SK-N-SH treated with all-trans-retinoic acid at 6 μM for 48 hours (cell line): ENCODE measurements around the gene CFAP74.

Experiments used
- ESRRG ChIP-seq: fragments of 250-450 bp; sonication (Bioruptor Pico); IDR thresholded peaks from 2 replicates; pipeline ENCODE4 v1.6.1; 2021; ENCODE audit warnings: mild to moderate bottlenecking
- PPARA ChIP-seq: fragments of 250-450 bp; sonication (Bioruptor Pico); IDR thresholded peaks from 2 replicates; pipeline ENCODE4 v1.5.0; 2020; ENCODE audit warnings: mild to moderate bottlenecking, borderline replicate concordance
- RARB ChIP-seq: fragments of 250-450 bp; sonication (Bioruptor Pico); IDR thresholded peaks from 2 replicates; pipeline ENCODE4 v1.8.0; 2021; ENCODE audit warnings: mild to moderate bottlenecking, moderate library complexity
- TCF4 ChIP-seq: fragments of 250-450 bp; sonication (Bioruptor Pico); IDR thresholded peaks from 2 replicates; pipeline ENCODE4 v1.8.0; 2021; ENCODE audit warnings: mild to moderate bottlenecking, moderate library complexity, borderline replicate concordance
- TOX ChIP-seq: fragments of 250-450 bp; sonication (Bioruptor Pico); IDR thresholded peaks from 2 replicates; pipeline ENCODE4 v1.8.0; 2021; ENCODE audit warnings: mild to moderate bottlenecking, moderate library complexity, borderline replicate concordance
- ZC3H10 ChIP-seq: fragments of 250-450 bp; sonication (Bioruptor Pico); IDR thresholded peaks from 2 replicates; pipeline ENCODE4 v1.5.1; 2021; ENCODE audit warnings: mild to moderate bottlenecking, moderate library complexity
- ZFP30 ChIP-seq: fragments of 450-650 bp; formaldehyde crosslinking; IDR thresholded peaks from 2 replicates; pipeline ENCODE4 v1.5.0; 2022; ENCODE audit warnings: mild to moderate bottlenecking, moderate library complexity
- TF ChIP-seq, protein P1 (sequence below): fragments of 250-450 bp; sonication (Bioruptor Pico); IDR thresholded peaks from 2 replicates; pipeline ENCODE4 v1.5.1; 2020; ENCODE audit warnings: low read depth, mild to moderate bottlenecking, moderate library complexity
- TF ChIP-seq, protein P2 (sequence below): fragments of 250-450 bp; sonication (Bioruptor Pico); IDR thresholded peaks from 2 replicates; pipeline ENCODE4 v1.5.1; 2021; ENCODE audit warnings: mild to moderate bottlenecking, moderate library complexity
- TF ChIP-seq, protein P3 (sequence below): fragments of 250-450 bp; sonication (Bioruptor Pico); IDR thresholded peaks from 2 replicates; pipeline ENCODE4 v1.8.0; 2020; ENCODE audit warnings: mild to moderate bottlenecking, moderate library complexity, borderline replicate concordance

DNA sequence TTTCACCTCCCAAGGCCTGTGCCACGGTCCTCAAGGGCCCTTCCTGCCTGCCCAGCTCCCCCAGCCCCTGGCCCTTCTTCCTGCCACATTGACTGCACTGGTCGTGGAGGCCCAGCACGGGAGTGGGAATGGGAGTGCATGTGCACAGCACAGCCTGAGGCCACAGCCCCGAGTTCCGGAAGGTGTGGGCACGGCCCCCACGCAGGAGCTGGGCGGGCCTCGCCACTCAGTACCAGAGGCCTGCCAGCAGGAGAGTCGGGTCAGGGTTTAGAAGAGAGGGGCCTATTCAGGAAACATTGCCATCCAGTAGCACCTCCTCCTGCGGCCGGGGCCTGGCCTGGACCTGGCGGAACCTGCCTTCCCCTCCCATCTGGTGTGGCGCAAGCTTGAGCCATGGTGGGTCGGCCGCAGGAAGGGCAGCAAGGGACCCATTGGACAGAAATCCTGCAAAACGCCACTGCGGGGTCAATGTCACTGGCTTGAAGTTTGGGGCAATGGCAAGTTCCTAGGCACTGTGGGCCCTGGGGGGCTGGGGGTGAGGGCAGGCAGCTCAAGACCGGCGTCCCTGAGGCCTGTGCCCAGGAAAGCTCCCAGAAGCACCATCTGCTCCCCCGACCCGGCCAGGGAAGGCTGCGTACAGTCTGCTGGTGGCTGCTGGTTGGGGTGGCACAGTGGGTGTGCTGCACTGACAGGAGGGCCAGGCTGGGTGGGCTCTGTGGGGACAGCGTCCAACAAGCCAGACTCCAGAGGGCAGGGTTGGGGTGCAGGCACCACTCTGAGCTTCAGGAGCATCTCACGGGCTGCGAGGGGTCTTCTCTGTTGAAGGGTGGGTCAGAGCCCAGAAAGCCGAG lies 82.8 kb downstream of the CFAP74 start:
- TF ChIP-seq, protein P1, sequence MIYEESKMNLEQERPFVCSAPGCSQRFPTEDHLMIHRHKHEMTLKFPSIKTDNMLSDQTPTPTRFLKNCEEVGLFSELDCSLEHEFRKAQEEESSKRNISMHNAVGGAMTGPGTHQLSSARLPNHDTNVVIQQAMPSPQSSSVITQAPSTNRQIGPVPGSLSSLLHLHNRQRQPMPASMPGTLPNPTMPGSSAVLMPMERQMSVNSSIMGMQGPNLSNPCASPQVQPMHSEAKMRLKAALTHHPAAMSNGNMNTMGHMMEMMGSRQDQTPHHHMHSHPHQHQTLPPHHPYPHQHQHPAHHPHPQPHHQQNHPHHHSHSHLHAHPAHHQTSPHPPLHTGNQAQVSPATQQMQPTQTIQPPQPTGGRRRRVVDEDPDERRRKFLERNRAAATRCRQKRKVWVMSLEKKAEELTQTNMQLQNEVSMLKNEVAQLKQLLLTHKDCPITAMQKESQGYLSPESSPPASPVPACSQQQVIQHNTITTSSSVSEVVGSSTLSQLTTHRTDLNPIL (CRISPR knock-in tag) = no peak
- TF ChIP-seq PPARA (CRISPR knock-in tag) (no peak), TCF4 (CRISPR knock-in tag) (no peak), ZFP30 (CRISPR knock-in tag) (no peak), TOX (no peak), ZC3H10 (CRISPR knock-in tag) (no peak), RARB (CRISPR knock-in tag) (no peak), ESRRG (CRISPR knock-in tag) (no peak)
- TF ChIP-seq, protein P2, sequence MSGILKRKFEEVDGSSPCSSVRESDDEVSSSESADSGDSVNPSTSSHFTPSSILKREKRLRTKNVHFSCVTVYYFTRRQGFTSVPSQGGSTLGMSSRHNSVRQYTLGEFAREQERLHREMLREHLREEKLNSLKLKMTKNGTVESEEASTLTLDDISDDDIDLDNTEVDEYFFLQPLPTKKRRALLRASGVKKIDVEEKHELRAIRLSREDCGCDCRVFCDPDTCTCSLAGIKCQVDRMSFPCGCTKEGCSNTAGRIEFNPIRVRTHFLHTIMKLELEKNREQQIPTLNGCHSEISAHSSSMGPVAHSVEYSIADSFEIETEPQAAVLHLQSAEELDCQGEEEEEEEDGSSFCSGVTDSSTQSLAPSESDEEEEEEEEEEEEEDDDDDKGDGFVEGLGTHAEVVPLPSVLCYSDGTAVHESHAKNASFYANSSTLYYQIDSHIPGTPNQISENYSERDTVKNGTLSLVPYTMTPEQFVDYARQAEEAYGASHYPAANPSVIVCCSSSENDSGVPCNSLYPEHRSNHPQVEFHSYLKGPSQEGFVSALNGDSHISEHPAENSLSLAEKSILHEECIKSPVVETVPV (CRISPR knock-in tag) = no peak
- TF ChIP-seq, protein P3, sequence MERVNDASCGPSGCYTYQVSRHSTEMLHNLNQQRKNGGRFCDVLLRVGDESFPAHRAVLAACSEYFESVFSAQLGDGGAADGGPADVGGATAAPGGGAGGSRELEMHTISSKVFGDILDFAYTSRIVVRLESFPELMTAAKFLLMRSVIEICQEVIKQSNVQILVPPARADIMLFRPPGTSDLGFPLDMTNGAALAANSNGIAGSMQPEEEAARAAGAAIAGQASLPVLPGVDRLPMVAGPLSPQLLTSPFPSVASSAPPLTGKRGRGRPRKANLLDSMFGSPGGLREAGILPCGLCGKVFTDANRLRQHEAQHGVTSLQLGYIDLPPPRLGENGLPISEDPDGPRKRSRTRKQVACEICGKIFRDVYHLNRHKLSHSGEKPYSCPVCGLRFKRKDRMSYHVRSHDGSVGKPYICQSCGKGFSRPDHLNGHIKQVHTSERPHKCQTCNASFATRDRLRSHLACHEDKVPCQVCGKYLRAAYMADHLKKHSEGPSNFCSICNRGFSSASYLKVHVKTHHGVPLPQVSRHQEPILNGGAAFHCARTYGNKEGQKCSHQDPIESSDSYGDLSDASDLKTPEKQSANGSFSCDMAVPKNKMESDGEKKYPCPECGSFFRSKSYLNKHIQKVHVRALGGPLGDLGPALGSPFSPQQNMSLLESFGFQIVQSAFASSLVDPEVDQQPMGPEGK = no peak
